22Rv1 (cell line): ENCODE results near the gene MGAT4B.

ENCODE experiments used
- H3K27ac ChIP-seq: fragments of 450-650 bp; 2 replicates; pipeline ENCODE4 v1.5.1; 2017
- ZFX ChIP-seq: fragments of 450-650 bp; IDR thresholded peaks from 2 replicates; pipeline ENCODE4 v1.6.1; 2017; ENCODE audit warnings: antibody characterized with exemption, borderline replicate concordance
- TF ChIP-seq, protein P1 (sequence below): fragments of 450-650 bp; IDR thresholded peaks from 2 replicates; pipeline ENCODE4 v1.5.1; 2017; ENCODE audit warnings: mild to moderate bottlenecking

The MGAT4B gene

GRCh38 chr5:179832039-179832745 is 25.5 kb upstream of the MGAT4B start:
- H3K27ac ChIP-seq = no peak overlapping the region
- no peak for TF ChIP-seq ZFX

- no peak overlapping the region for H3K27ac ChIP-seq
- TF ChIP-seq, protein P1, sequence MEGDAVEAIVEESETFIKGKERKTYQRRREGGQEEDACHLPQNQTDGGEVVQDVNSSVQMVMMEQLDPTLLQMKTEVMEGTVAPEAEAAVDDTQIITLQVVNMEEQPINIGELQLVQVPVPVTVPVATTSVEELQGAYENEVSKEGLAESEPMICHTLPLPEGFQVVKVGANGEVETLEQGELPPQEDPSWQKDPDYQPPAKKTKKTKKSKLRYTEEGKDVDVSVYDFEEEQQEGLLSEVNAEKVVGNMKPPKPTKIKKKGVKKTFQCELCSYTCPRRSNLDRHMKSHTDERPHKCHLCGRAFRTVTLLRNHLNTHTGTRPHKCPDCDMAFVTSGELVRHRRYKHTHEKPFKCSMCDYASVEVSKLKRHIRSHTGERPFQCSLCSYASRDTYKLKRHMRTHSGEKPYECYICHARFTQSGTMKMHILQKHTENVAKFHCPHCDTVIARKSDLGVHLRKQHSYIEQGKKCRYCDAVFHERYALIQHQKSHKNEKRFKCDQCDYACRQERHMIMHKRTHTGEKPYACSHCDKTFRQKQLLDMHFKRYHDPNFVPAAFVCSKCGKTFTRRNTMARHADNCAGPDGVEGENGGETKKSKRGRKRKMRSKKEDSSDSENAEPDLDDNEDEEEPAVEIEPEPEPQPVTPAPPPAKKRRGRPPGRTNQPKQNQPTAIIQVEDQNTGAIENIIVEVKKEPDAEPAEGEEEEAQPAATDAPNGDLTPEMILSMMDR = no peak
- no peak for TF ChIP-seq ZFX
These were observed 24.3 kb upstream of the MGAT4B start for GRCh38 chr5:179830818-179831468.

DNA sequence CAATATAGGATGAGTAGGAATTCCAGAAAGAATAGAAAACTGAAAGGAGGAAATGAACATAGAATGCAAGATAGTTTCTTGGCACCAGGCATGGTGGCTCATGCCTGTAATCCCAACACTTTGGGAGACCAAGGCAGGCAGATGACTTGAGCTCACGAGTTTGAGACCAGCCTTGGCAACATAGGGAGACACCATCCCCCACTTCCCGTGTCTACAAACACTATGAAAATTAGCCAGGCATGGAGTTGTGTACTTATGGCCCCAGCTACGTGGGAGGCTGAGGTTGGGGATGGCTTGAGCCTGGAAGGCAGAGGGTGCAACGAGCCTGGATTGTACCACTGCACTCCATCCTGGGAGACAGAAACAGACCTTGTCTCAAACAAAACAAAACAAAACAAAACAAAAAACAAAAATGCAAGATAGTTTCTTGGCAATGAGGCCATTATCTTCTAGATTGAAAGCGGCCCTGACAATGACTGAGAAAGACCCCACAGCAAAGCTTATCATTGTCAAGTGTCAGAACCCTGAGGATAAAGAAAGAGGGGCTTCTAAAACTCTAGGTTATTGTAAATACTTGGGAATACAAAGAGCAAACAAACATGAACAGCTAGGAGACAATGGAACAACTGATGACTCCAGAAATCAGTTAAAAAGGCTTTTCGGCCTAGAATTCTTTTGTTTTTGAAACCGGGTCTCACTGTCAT is 23.2 kb upstream of the MGAT4B start:
- TF ChIP-seq, protein P1 = no peak
- no peak for TF ChIP-seq ZFX
- H3K27ac ChIP-seq = no peak overlapping the region

DNA sequence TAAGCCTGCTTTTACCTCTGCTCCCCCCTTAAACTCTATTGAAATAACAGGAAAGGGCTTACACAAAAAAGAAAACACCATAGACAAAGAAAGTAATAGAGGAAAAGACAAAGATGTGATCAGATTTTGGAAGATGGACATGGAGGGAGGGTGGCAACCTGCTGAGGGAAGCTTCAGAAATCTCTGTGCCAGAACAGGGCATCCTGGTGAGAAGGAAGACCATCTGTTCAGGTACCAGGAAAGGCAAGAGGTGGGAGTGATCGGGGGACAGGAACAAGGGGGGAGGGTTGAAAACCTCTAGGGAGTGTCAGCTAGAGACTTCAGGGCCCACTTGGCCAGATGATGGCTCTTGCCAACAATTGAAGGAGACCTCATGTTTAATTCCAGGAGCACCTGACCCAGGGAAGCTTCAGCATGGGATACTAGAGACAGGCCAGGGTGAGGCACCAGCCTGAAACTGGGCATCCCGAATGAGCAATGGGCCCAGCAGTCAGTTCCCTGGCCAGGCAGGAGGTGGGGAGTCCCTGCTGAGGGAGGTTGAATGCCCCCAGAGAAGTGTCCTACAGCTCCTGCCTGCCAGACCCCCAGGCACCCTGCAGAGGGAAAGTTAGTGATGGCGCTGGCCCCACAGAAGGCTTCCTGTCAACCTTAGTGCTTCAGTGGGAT is 22.2 kb upstream of the MGAT4B start:
- TF ChIP-seq, protein P1 = no peak
- no peak for TF ChIP-seq ZFX
- no peak overlapping the region for H3K27ac ChIP-seq

- H3K27ac ChIP-seq = no peak overlapping the region
These were observed 21.0 kb upstream of the MGAT4B start for GRCh38 chr5:179827680-179828079.

DNA sequence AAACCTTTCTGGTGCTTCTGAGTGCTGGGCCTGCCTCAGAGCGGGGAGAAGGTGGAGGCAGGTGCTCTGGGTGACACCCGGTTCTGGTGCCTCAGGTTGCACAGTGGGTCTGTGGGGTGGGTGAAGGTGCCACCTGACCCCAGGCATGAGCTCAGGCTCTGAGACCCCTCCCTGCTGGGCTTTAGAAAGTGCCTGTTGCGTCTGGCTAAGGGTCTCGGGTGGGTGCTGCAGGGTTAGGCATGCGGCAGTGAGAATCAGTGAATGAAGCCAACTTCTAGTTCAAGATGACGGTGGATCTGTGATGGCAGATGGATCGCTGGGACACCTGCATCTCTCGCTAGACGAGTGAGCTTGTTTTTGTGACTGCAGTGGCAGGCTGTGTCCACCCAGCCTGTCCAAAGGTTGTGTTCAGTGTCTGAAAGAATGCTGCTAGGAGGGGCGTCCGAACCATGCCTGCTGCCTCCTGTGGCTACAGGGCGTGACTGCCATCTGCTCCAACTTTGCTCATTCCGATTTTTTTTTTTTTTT is 19.1 kb upstream of the MGAT4B start:
- H3K27ac ChIP-seq = no peak overlapping the region

More at GRCh38 chr5:179827680-179828079, 21.0 kb upstream of the MGAT4B start:
- TF ChIP-seq, protein P1 = no peak
- TF ChIP-seq ZFX = no peak

DNA sequence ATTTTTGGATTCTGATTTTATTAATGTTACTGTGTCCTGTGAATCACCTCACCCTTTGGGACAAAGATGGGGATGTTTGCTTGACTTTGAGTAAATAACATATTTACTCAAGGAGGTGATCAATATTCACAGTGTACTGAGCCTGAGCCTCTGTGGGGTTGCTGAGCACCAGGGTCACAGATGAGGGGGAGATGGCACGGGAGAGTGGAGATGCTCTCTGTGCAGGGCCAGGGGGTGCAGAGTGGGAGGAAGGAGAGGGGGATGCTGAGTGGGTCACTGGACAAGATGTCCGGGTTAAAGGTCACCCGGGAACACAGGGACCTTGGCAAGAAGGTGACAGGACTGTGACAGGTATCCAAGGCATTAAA is 18.1 kb upstream of the MGAT4B start:
- no peak for TF ChIP-seq ZFX
- TF ChIP-seq, protein P1 = no peak
- H3K27ac ChIP-seq = no peak overlapping the region

More for the DNA sequence above, 19.1 kb upstream of the MGAT4B start:
- TF ChIP-seq, protein P1 = no peak
- no peak for TF ChIP-seq ZFX
